ENCODE results near the gene MAD1L1. TPM values are rescaled to one million over a fixed set of nuclear protein-coding genes. Genes with fewer than 3 reads are reported as not detected.

Gene MAD1L1
- total RNA-seq, 1 donor from 2014 or later, result 57.4 TPM

DNA sequence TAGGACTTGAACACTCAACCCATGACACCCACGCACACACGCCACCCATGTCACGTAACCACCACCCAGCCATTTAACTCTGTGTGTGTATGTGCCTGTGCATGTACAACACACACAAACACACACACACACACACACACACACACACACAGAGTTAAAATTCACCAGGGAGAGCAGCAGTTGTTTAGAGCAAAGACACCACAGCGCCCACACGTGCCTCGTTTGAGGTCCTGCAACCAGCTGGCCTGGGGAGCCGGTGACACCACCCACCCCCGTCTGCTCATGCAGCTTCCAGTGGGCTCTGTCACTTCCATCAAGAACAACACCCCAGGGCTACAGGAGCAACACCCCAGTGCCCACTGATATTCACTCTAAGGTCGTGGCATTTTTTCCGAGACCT is 465.2 kb downstream of the MAD1L1 start:
- H3K27me3 ChIP-seq (ENCODE audit: control insufficient read depth, insufficient read depth, low read length), result no peaks in the 10 kb centered on the region
- no peak overlapping the region for H3K4me3 ChIP-seq (ENCODE audit: low read depth, low read length)
- DNase-seq (ENCODE audit: low read depth), result no peak
- FAIRE-seq, result no peak
- H3K36me3 ChIP-seq (ENCODE audit: control insufficient read depth, insufficient read depth, low read length), result no peaks in the 10 kb centered on the region
- TF ChIP-seq, protein P1, sequence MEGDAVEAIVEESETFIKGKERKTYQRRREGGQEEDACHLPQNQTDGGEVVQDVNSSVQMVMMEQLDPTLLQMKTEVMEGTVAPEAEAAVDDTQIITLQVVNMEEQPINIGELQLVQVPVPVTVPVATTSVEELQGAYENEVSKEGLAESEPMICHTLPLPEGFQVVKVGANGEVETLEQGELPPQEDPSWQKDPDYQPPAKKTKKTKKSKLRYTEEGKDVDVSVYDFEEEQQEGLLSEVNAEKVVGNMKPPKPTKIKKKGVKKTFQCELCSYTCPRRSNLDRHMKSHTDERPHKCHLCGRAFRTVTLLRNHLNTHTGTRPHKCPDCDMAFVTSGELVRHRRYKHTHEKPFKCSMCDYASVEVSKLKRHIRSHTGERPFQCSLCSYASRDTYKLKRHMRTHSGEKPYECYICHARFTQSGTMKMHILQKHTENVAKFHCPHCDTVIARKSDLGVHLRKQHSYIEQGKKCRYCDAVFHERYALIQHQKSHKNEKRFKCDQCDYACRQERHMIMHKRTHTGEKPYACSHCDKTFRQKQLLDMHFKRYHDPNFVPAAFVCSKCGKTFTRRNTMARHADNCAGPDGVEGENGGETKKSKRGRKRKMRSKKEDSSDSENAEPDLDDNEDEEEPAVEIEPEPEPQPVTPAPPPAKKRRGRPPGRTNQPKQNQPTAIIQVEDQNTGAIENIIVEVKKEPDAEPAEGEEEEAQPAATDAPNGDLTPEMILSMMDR (IDR thresholded peaks at IDR 0.05; ENCODE audit: insufficient read depth, low read length, severe bottlenecking), result no peak

Other genes with a start within 250 kb of the MAD1L1 start
- gene MRM2, start 9.3 kb upstream of the MAD1L1 start, total RNA-seq, result 19.7 and 21.1 TPM in 2 replicates
- 7.9 and 16.0 TPM in 2 replicates for gene NUDT1, start 9.3 kb upstream of the MAD1L1 start, total RNA-seq
- 8.7 and 12.9 TPM in 2 replicates for gene SNX8, start 81.5 kb upstream of the MAD1L1 start, total RNA-seq
- 195 and 262 TPM in 2 replicates for gene EIF3B, start 121.9 kb upstream of the MAD1L1 start, total RNA-seq
- 0.51 and 0.79 TPM in 2 replicates for gene CHST12, start 170.7 kb upstream of the MAD1L1 start, total RNA-seq
- gene GRIFIN, start 243.5 kb upstream of the MAD1L1 start, total RNA-seq, result not detected in 2 replicates

Measured in bronchial epithelial cell (primary cell).